HepG2 (cell line): ENCODE measurements around the gene GJA9. TPM values are rescaled to one million over a fixed set of nuclear protein-coding genes. Genes with fewer than 3 reads are reported as not detected.

ENCODE experiments used
- BHLHE40 ChIP-seq: IDR thresholded peaks from 2 replicates; pipeline ENCODE4 v1.6.1; 2011; ENCODE audit warnings: low read length, improper control_type of control experiment
- CBX2 ChIP-seq, 2 experiments: fragments of 200-600 bp in 1 of 2; sonication (generic); formaldehyde crosslinking in 1 of 2; IDR thresholded peaks; 2 replicates each; pipeline versions ENCODE4 v1.7.0 to v1.8.1; 2018 to 2022; ENCODE audit warnings: low read depth in 2 of 2, low read length in 1 of 2, mild to moderate bottlenecking in 1 of 2, missing genetic modification reagents in 1 of 2
- HIVEP1 ChIP-seq: sonication (generic); formaldehyde crosslinking; IDR thresholded peaks from 2 replicates; pipeline ENCODE4 v1.4.0; 2020; ENCODE audit warnings: mild to moderate bottlenecking, missing genetic modification reagents
- ISX ChIP-seq: sonication (generic); formaldehyde crosslinking; conservative IDR thresholded peaks from 2 replicates; pipeline ENCODE4 v1.5.0; 2020; ENCODE audit warnings: missing genetic modification reagents
- KLF12 ChIP-seq: sonication (generic); formaldehyde crosslinking; IDR thresholded peaks from 2 replicates; pipeline ENCODE4 v1.4.0; 2020; ENCODE audit warnings: missing genetic modification reagents, borderline replicate concordance
- MXD4 ChIP-seq: IDR thresholded peaks from 2 replicates; pipeline ENCODE4 v1.6.1; 2016; ENCODE audit warnings: mild to moderate bottlenecking, missing biosample characterization, missing genetic modification reagents
- ZNF121 ChIP-seq: sonication (generic); formaldehyde crosslinking; IDR thresholded peaks from 2 replicates; pipeline ENCODE4 v1.5.0; 2020; ENCODE audit warnings: mild to moderate bottlenecking, missing genetic modification reagents
- ZNF432 ChIP-seq: sonication (generic); formaldehyde crosslinking; IDR thresholded peaks from 2 replicates; pipeline ENCODE4 v1.5.0; 2020; ENCODE audit warnings: missing genetic modification reagents, mild to moderate bottlenecking, borderline replicate concordance
- ZNF501 ChIP-seq: sonication (generic); formaldehyde crosslinking; IDR thresholded peaks from 2 replicates; pipeline ENCODE4 v1.5.1; 2020; ENCODE audit warnings: mild to moderate bottlenecking, moderate library complexity, missing genetic modification reagents
- ZNF563 ChIP-seq: sonication (generic); formaldehyde crosslinking; IDR thresholded peaks from 2 replicates; pipeline ENCODE4 v1.8.0; 2022; ENCODE audit warnings: mild to moderate bottlenecking, moderate library complexity, missing genetic modification reagents
- polyA plus RNA-seq, 8 experiments: library from polyadenylated mRNA; depleted of rRNA in 3 of 8; stranded (reverse) in 7 of 8; unstranded in 1 of 8; fragments of >200 nt; fragmentation: Illumina TruSeq in 4 of 8; extraction: Trizol in 4 of 8; gene quantifications; 2 replicates each; pipeline versions ENCODE4 v1.2.1 to v1.2.3, GENCODE V29; 2011 to 2016; ENCODE audit warnings: low read depth in 4 of 8, missing spikeins in 1 of 8, mixed read lengths in 1 of 8; ENCODE audit not compliant: insufficient read depth in 1 of 8
- total RNA-seq, 5 experiments: library from RNA; depleted of rRNA; stranded (reverse); fragments of >200 nt; fragmentation: Illumina TruSeq; extraction: Trizol; gene quantifications; 2 replicates each; pipeline ENCODE4 v1.2.3, GENCODE V29; 2016; ENCODE audit warnings: low read depth in 1 of 5
- TF ChIP-seq, protein P1 (sequence below), 2 experiments: fragments of 450-650 bp in 1 of 2; sonication (generic) in 1 of 2; formaldehyde crosslinking in 1 of 2; IDR thresholded peaks; 2 replicates each; pipeline versions ENCODE4 v1.6.1 to v1.8.0; 2016 to 2022; ENCODE audit warnings: antibody characterized with exemption in 1 of 2, mild to moderate bottlenecking in 1 of 2, missing genetic modification reagents in 1 of 2
- TF ChIP-seq, protein P2 (sequence below): sonication (generic); formaldehyde crosslinking; IDR thresholded peaks from 2 replicates; pipeline ENCODE4 v1.4.0; 2020; ENCODE audit warnings: mild to moderate bottlenecking, missing genetic modification reagents
- TF ChIP-seq, protein P3 (sequence below): sonication (generic); formaldehyde crosslinking; IDR thresholded peaks from 2 replicates; pipeline ENCODE4 v1.5.1; 2020; ENCODE audit warnings: missing genetic modification reagents, mild to moderate bottlenecking, borderline replicate concordance
- TF ChIP-seq, protein P4 (sequence below): sonication (generic); formaldehyde crosslinking; IDR thresholded peaks from 2 replicates; pipeline ENCODE4 v1.5.0; 2020; ENCODE audit warnings: missing genetic modification reagents, mild to moderate bottlenecking, borderline replicate concordance

The GJA9 gene
- total and polyA plus RNA-seq, 2 of the 13 experiments (the other 11 are each of a cell fraction or from before 2014, with no cell fraction given): 0.08 to 0.13 TPM

DNA sequence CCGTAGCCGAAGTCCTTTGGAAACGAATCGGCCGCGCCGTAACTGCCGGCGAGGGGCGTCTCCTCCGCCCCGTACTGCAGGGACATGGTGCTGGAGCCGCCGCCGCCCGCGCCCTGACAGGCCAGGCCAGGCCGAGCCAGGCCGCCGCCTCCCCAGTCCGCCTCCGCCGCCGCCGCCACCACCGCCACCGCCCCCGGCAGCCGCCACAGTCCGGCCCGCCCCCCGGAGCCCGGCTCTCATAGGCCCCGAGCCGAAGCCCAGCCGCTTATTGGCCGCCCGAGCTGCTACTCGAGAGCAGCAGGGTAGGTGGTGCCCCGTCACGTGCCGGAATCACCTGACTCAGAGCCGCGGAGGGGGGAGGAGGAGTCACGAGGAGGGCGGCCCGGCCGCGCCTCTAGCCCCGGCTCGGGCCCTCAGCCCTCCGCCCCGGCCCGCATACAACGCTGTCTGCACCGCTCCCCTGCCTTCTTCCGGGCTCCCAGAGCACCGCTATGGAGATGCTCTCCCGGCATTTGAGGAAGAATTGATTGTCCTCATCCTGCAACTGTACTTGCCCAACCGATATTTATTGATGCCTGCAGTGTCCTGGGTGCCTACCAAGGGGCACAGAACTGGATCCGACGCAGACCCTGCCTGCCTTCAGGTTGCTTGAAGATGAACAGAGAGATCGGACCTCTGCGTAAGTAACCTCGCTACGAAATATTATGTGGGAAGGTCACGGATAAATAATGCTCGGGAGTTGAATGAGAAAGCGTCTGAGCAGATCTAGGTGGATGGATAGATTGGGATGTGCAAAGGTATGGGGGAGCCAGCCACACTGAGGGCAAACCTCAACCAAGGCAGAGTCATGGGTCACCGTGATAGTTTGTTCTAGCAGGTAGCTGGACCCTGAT is 21.6 kb downstream of the GJA9 start, which contains the start of gene RRAGC (continued):
- TF ChIP-seq, protein P1, sequence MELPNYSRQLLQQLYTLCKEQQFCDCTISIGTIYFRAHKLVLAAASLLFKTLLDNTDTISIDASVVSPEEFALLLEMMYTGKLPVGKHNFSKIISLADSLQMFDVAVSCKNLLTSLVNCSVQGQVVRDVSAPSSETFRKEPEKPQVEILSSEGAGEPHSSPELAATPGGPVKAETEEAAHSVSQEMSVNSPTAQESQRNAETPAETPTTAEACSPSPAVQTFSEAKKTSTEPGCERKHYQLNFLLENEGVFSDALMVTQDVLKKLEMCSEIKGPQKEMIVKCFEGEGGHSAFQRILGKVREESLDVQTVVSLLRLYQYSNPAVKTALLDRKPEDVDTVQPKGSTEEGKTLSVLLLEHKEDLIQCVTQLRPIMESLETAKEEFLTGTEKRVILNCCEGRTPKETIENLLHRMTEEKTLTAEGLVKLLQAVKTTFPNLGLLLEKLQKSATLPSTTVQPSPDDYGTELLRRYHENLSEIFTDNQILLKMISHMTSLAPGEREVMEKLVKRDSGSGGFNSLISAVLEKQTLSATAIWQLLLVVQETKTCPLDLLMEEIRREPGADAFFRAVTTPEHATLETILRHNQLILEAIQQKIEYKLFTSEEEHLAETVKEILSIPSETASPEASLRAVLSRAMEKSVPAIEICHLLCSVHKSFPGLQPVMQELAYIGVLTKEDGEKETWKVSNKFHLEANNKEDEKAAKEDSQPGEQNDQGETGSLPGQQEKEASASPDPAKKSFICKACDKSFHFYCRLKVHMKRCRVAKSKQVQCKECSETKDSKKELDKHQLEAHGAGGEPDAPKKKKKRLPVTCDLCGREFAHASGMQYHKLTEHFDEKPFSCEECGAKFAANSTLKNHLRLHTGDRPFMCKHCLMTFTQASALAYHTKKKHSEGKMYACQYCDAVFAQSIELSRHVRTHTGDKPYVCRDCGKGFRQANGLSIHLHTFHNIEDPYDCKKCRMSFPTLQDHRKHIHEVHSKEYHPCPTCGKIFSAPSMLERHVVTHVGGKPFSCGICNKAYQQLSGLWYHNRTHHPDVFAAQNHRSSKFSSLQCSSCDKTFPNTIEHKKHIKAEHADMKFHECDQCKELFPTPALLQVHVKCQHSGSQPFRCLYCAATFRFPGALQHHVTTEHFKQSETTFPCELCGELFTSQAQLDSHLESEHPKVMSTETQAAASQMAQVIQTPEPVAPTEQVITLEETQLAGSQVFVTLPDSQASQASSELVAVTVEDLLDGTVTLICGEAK (IDR thresholded peaks at IDR 0.05): no peak
- TF ChIP-seq, protein P1 (CRISPR knock-in tag; IDR thresholded peaks at IDR 0.05): 0 out of 2 replicates have a peak, but pooled peaks have one; percentile 22
- TF ChIP-seq ZNF432 (CRISPR knock-in tag) (no peak), MXD4 (CRISPR knock-in tag) (0 out of 2 replicates have a peak, but pooled peaks have one; percentile 37), ZNF501 (CRISPR knock-in tag) (peak; percentile 70), CBX2 (IDR thresholded peaks at IDR 0.05; ENCODE audit: low read depth, low read length) (no peak), CBX2 (CRISPR knock-in tag; IDR thresholded peaks at IDR 0.05; ENCODE audit: low read depth) (no peak), ZNF121 (CRISPR knock-in tag) (no peak), KLF12 (no peak), BHLHE40 (peak; percentile 100), HIVEP1 (CRISPR knock-in tag) (peak; percentile 76; the same call in 1 of the 2 replicates), ISX (CRISPR knock-in tag) (no peak), ZNF563 (CRISPR knock-in tag) (peak; percentile 47; the same call in 1 of the 2 replicates)
- TF ChIP-seq, protein P2, sequence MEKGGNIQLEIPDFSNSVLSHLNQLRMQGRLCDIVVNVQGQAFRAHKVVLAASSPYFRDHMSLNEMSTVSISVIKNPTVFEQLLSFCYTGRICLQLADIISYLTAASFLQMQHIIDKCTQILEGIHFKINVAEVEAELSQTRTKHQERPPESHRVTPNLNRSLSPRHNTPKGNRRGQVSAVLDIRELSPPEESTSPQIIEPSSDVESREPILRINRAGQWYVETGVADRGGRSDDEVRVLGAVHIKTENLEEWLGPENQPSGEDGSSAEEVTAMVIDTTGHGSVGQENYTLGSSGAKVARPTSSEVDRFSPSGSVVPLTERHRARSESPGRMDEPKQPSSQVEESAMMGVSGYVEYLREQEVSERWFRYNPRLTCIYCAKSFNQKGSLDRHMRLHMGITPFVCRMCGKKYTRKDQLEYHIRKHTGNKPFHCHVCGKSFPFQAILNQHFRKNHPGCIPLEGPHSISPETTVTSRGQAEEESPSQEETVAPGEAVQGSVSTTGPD (CRISPR knock-in tag): no peak
- TF ChIP-seq, protein P3, sequence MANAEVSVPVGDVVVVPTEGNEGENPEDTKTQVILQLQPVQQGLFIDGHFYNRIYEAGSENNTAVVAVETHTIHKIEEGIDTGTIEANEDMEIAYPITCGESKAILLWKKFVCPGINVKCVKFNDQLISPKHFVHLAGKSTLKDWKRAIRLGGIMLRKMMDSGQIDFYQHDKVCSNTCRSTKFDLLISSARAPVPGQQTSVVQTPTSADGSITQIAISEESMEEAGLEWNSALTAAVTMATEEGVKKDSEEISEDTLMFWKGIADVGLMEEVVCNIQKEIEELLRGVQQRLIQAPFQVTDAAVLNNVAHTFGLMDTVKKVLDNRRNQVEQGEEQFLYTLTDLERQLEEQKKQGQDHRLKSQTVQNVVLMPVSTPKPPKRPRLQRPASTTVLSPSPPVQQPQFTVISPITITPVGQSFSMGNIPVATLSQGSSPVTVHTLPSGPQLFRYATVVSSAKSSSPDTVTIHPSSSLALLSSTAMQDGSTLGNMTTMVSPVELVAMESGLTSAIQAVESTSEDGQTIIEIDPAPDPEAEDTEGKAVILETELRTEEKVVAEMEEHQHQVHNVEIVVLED: peak; percentile 52; the same call in 1 of the 2 replicates
- TF ChIP-seq, protein P4, sequence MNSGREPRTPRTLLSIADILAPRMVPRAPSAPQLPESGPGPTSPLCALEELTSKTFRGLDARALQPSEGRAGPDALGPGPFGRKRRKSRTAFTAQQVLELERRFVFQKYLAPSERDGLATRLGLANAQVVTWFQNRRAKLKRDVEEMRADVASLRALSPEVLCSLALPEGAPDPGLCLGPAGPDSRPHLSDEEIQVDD: no peak; the same call in 1 of the 2 replicates
